Measurements from ENCODE around the gene CROCC.
A peak's percentile ranks its signal among the peaks of the same experiment; 100 is the strongest.
"Not testable (repeated sequence)": the region's sequence is repeated elsewhere in the genome, so short reads cannot be mapped to it uniquely, and the experiment has no call there.

CROCC gene

GRCh38 chr1:16895598-16896315 is 26.0 kb upstream of the CROCC start, which contains the start of gene RNU1-2:
Gene RNU1-2 (plus strand): TSS chr1:16895980.
- DNase-seq (ENCODE audit: low read depth, low spot score): peak; percentile 98

- peak; percentile 85 for DNase-seq (ENCODE audit: low read depth, low spot score)
These were observed 25.2 kb upstream of the CROCC start for GRCh38 chr1:16896316-16897055.

GRCh38 chr1:16897653-16898052 is 24.1 kb upstream of the CROCC start:
- not testable (repeated sequence) for DNase-seq (ENCODE audit: low read depth, low spot score)

GRCh38 chr1:16898298-16898697 is 23.4 kb upstream of the CROCC start:
- DNase-seq (ENCODE audit: low read depth, low spot score): not testable (repeated sequence)

- not testable (repeated sequence) for DNase-seq (ENCODE audit: low read depth, low spot score)
These were observed 22.7 kb upstream of the CROCC start for GRCh38 chr1:16899020-16899419.

GRCh38 chr1:16900751-16901150 is 21.0 kb upstream of the CROCC start:
- DNase-seq (ENCODE audit: low read depth, low spot score): peak; percentile 54

GRCh38 chr1:16901371-16901770 is 20.4 kb upstream of the CROCC start:
- DNase-seq (ENCODE audit: low read depth, low spot score): not testable (repeated sequence)

- peak; percentile 74 for DNase-seq (ENCODE audit: low read depth, low spot score)
These were observed 18.7 kb upstream of the CROCC start for GRCh38 chr1:16903054-16903453.

GRCh38 chr1:16903458-16903796 is 18.3 kb upstream of the CROCC start:
- no peak for DNase-seq (ENCODE audit: low read depth, low spot score)

- peak; percentile 100 for DNase-seq (ENCODE audit: low read depth, low spot score)
These were observed 17.1 kb upstream of the CROCC start for GRCh38 chr1:16904560-16905109.

- peak; percentile 81 for DNase-seq (ENCODE audit: low read depth, low spot score)
These were observed 16.4 kb upstream of the CROCC start for GRCh38 chr1:16905110-16905867.

GRCh38 chr1:16905868-16906702 is 15.6 kb upstream of the CROCC start:
- DNase-seq (ENCODE audit: low read depth, low spot score): no peak

- no peak for DNase-seq (ENCODE audit: low read depth, low spot score)
These were observed 14.9 kb upstream of the CROCC start for GRCh38 chr1:16906873-16907272.

GRCh38 chr1:16907870-16908758 is 13.6 kb upstream of the CROCC start:
- no peak for DNase-seq (ENCODE audit: low read depth, low spot score)

GRCh38 chr1:16911851-16912721 is 9.6 kb upstream of the CROCC start:
- peak; percentile 52 for DNase-seq (ENCODE audit: low read depth, low spot score)

GRCh38 chr1:16912742-16913141 is 9.0 kb upstream of the CROCC start:
- DNase-seq (ENCODE audit: low read depth, low spot score): not testable (repeated sequence)

- DNase-seq (ENCODE audit: low read depth, low spot score): no peak
These were observed 8.4 kb upstream of the CROCC start for GRCh38 chr1:16913181-16913832.

- DNase-seq (ENCODE audit: low read depth, low spot score): peak; percentile 92
These were observed 7.7 kb upstream of the CROCC start for GRCh38 chr1:16913833-16914662.
